ENCODE data around the gene ENTPD6.
A peak's percentile ranks its signal among the peaks of the same experiment; 100 is the strongest.
"Not testable (repeated sequence)": the region's sequence is repeated elsewhere in the genome, so short reads cannot be mapped to it uniquely, and the experiment has no call there.

ENTPD6 gene

GRCh38 chr20:25230166-25230831 lies 34.8 kb downstream of the ENTPD6 start:
- CTCF ChIA-PET: no interaction called here
- POLR2A ChIA-PET (ENCODE audit: low non-redundant PET): no interaction called here
- no peak for DNase-seq (ENCODE audit: low spot score)
- TF ChIP-seq, protein P1, sequence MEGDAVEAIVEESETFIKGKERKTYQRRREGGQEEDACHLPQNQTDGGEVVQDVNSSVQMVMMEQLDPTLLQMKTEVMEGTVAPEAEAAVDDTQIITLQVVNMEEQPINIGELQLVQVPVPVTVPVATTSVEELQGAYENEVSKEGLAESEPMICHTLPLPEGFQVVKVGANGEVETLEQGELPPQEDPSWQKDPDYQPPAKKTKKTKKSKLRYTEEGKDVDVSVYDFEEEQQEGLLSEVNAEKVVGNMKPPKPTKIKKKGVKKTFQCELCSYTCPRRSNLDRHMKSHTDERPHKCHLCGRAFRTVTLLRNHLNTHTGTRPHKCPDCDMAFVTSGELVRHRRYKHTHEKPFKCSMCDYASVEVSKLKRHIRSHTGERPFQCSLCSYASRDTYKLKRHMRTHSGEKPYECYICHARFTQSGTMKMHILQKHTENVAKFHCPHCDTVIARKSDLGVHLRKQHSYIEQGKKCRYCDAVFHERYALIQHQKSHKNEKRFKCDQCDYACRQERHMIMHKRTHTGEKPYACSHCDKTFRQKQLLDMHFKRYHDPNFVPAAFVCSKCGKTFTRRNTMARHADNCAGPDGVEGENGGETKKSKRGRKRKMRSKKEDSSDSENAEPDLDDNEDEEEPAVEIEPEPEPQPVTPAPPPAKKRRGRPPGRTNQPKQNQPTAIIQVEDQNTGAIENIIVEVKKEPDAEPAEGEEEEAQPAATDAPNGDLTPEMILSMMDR (conservative IDR thresholded peaks at IDR 0.05; ENCODE audit: low read depth): no peak
- peak overlapping the region; percentile 94 for H3K27ac ChIP-seq

DNA sequence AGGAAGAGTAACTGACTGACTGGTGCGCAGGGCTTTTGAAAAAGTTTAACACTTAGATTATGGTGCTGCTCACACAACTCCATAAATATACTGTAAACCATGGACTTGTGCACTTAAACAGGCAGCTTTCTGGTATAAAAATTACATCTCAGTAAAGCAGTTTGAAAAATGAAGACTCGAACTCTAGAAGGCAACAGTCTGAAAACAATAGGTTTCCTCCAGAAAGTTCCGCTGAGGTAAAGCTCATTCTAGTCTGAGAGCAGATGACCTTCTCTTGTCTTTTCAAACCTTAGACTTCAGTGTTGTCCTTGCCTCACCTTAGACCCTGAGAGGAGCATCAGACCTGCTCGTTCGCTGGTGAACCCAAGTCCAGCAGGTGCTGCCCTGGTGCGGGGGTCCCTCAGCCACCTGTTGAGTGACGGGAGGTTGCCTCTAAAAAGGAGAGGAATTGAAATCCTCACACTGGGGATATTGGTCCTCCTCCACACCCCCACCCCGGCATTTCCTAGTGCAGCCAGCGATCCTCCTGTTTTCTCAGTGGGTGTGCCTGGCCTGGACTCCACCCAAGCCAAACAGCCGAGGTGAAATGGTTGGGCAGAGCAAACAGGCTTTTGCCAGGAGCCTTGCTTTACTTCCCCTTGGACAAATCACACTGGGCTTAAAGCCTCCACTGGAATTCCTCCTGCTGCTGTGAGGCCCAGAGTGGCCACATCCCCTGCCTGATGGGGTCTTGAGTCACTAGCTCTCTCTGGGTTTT lies 37.7 kb downstream of the ENTPD6 start:
- H3K27ac ChIP-seq: peak overlapping the region; percentile 94
- CTCF ChIA-PET: no interaction called here
- POLR2A ChIA-PET (ENCODE audit: low non-redundant PET): interaction anchor here (0.5 kb wide), 1 partner anchor 15 kb away, joined by 3 read pairs; the partner anchor contains the start of gene PYGB
- TF ChIP-seq, protein P1 (conservative IDR thresholded peaks at IDR 0.05; ENCODE audit: low read depth): no peak
- peak; percentile 79 for DNase-seq (ENCODE audit: low spot score)

DNA sequence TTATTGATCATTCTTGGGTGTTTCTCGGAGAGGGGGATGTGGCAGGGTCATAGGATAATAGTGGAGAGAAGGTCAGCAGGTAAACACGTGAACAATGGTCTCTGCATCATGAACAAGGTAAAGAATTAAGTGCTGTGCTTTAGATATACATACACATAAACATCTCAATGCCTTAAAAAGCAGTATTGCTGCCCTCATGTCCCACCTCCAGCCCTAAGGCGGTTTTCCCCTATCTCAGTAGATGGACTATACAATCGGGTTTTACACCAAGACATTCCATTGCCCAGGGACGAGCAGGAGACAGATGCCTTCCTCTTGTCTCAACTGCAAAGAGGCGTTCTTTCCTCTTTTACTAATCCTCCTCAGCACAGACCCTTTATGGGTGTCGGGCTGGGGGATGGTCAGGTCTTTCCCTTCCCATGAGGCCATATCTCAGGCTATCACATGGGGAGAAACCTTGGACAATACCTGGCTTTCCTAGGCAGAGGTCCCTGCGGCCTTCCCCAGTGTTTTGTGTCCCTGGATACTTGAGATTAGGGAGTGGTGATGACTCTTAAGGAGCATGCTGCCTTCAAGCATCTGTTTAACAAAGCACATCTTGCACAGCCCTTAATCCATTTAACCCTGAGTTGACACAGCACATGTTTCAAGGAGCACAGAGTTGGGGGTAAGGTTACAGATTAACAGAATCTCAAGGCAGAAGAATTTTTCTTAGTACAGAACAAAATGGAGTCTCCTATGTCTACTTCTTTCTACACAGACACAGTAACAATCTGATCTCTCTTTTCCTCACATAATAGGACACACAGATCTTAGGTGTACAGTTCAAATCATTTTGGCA lies 38.7 kb downstream of the ENTPD6 start:
- H3K27ac ChIP-seq: peak overlapping the region; percentile 94
- DNase-seq (ENCODE audit: low spot score); POLR2A ChIA-PET (ENCODE audit: low non-redundant PET); CTCF ChIA-PET: not testable (repeated sequence)

- TF ChIP-seq, protein P1 (conservative IDR thresholded peaks at IDR 0.05; ENCODE audit: low read depth): no peak
- peak overlapping the region; percentile 99 for H3K27ac ChIP-seq
- POLR2A ChIA-PET (ENCODE audit: low non-redundant PET): interaction anchor here (0.6 kb wide), 1 partner anchor 15 kb away, joined by 3 read pairs; no protein-coding TSS in a partner anchor
- no peak for DNase-seq (ENCODE audit: low spot score)
- CTCF ChIA-PET: no interaction called here
Observed at GRCh38 chr20:25236450-25237304, 41.2 kb downstream of the ENTPD6 start.

DNA sequence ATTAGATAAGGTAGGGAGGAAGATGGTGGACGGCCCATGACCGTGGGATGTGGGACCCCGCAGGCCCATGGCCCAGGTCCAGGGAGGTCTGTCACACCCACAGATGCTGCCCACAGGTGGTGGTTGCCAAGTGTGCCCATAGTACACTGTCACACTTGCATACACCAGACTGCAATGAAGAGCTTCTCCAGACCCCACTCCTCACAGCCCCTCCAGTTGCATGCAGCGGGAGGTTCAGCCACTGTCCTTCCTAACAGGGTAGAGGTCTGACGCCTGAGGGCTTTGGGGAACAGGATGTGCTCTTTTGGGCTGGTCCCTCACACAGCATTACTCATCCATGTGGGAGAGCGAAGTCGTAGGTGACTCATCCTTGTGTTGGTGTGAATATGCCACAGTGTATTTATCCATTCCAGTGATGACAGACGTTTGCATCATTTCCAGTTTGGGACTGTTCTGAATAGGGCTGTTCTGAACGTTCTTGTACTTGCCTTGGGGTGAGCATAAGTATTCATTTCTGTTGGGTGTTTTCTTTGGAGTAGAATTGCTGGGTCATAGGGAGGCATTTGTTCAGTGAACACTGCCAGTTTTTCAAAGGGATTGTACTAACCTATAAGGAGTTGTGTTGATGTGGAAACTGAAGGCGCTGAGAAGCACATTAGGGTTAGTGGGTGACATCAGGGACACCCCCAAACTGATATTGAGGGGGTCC lies 42.3 kb downstream of the ENTPD6 start:
- peak overlapping the region; percentile 99 for H3K27ac ChIP-seq
- TF ChIP-seq, protein P1 (conservative IDR thresholded peaks at IDR 0.05; ENCODE audit: low read depth): no peak
- CTCF ChIA-PET: no interaction called here
- DNase-seq (ENCODE audit: low spot score): peak; percentile 98
- POLR2A ChIA-PET (ENCODE audit: low non-redundant PET): no interaction called here
